GM18873 (cell line): ENCODE measurements around the gene FCN1.
A peak's percentile ranks its signal among the peaks of the same experiment; 100 is the strongest.
"Not testable (repeated sequence)": the region's sequence is repeated elsewhere in the genome, so short reads cannot be mapped to it uniquely, and the experiment has no call there.

Source experiments
- ATAC-seq: cut with Tn5 transposase; IDR thresholded peaks from one replicate; pipeline ENCODE4 v1.9.1; 2021; ENCODE audit warnings: mild to moderate bottlenecking, moderate library complexity, moderate number of reproducible peaks; ENCODE audit not compliant: unreplicated experiment, low FRiP score

FCN1 gene

GRCh38 chr9:134861595-134862334, 55.9 kb downstream of the FCN1 start:
- no peak for ATAC-seq

GRCh38 chr9:134860510-134860909, 57.2 kb downstream of the FCN1 start:
- ATAC-seq: no peak

GRCh38 chr9:134858051-134858841, 59.5 kb downstream of the FCN1 start:
- ATAC-seq: peak; percentile 82

- ATAC-seq: not testable (repeated sequence)
These were observed 60.3 kb downstream of the FCN1 start for GRCh38 chr9:134857451-134857850.

- no peak for ATAC-seq
These were observed 61.8 kb downstream of the FCN1 start for GRCh38 chr9:134855900-134856377.
